ENCODE results near the gene R3HDM2.

GRCh38 chr12:57420482-57420881 is 10.4 kb downstream of the R3HDM2 start:
- TF ChIP-seq FOXP2 (optimal IDR thresholded peaks at IDR 0.05; ENCODE audit: borderline replicate concordance, extremely low read depth, extremely low read length, insufficient read depth) (no peak), SIN3A (IDR thresholded peaks at IDR 0.05; ENCODE audit: borderline replicate concordance, insufficient read depth, low read length) (no peak), REST (IDR thresholded peaks at IDR 0.05; ENCODE audit: insufficient read depth in 1 of 2, low read depth in 2 of 2, low read length in 2 of 2) (no peak), TAF1 (IDR thresholded peaks at IDR 0.05; ENCODE audit: borderline replicate concordance, insufficient read depth, low read length) (no peak)

Data from PFSK-1 (cell line).